K562 (cell line): ENCODE data around the gene CDKN2AIPNL. TPM values are rescaled to one million over a fixed set of nuclear protein-coding genes. Genes with fewer than 3 reads are reported as not detected.

ENCODE experiments used
- BCLAF1 ChIP-seq, 2 experiments: fragments of 450-650 bp in 1 of 2; IDR thresholded peaks; 2 replicates each; pipeline ENCODE4 v1.6.1; 2011 to 2017; ENCODE audit warnings: low read depth in 2 of 2, antibody characterized with exemption in 1 of 2, borderline replicate concordance in 1 of 2, low read length in 1 of 2, mild to moderate bottlenecking in 1 of 2, mixed read lengths in 1 of 2; ENCODE audit not compliant: control insufficient read depth in 1 of 2
- CBFA2T2 ChIP-seq: fragments of 450-650 bp; conservative IDR thresholded peaks from 2 replicates; pipeline ENCODE4 v1.6.1; 2017; ENCODE audit warnings: mild to moderate bottlenecking
- HDAC1 ChIP-seq, 2 experiments: fragments of 450-650 bp; IDR thresholded peaks; 2 replicates each; pipeline ENCODE4 v1.6.1; 2016 to 2017; ENCODE audit warnings: inconsistent platforms in 1 of 2, mild to moderate bottlenecking in 1 of 2, moderate library complexity in 1 of 2
- HMGXB4 ChIP-seq: sonication (generic); formaldehyde crosslinking; IDR thresholded peaks from 2 replicates; pipeline ENCODE4 v1.8.1; 2023; ENCODE audit warnings: mild to moderate bottlenecking, missing genetic modification reagents
- ILK ChIP-seq: fragments of 450-650 bp; IDR thresholded peaks from 2 replicates; pipeline ENCODE4 v1.6.1; 2016; ENCODE audit warnings: missing genetic modification characterization, low read depth, mild to moderate bottlenecking, missing compliant biosample characterization, moderate library complexity, borderline replicate concordance
- REST ChIP-seq, 2 experiments: fragments of 450-650 bp; formaldehyde crosslinking in 1 of 2; IDR thresholded peaks; 2 replicates each; pipeline versions ENCODE4 v1.4.0 to v1.6.1; 2014 to 2020; ENCODE audit warnings: mild to moderate bottlenecking in 2 of 2, borderline replicate concordance in 1 of 2, low read depth in 1 of 2
- TRIM28 ChIP-seq: fragments of 450-650 bp; IDR thresholded peaks from 2 replicates; pipeline ENCODE4 v1.6.1; 2017
- ZBTB33 ChIP-seq: sonication (generic); formaldehyde crosslinking; IDR thresholded peaks from 2 replicates; pipeline ENCODE4 v1.8.1; 2023; ENCODE audit warnings: mild to moderate bottlenecking, missing genetic modification reagents
- ZNF197 ChIP-seq: fragments of 200-800 bp; sonication (Bioruptor generic); IDR thresholded peaks from 2 replicates; pipeline ENCODE4 v1.6.1; 2016; ENCODE audit warnings: low read depth, missing genetic modification characterization, missing compliant biosample characterization
- ZNF699 ChIP-seq: fragments of 250-450 bp; sonication (Bioruptor Pico); IDR thresholded peaks from 2 replicates; pipeline ENCODE4 v1.8.0; 2021; ENCODE audit warnings: mild to moderate bottlenecking, moderate library complexity; ENCODE audit not compliant: insufficient replicate concordance
- polyA plus RNA-seq, 8 experiments: library from polyadenylated mRNA; depleted of rRNA in 4 of 8; stranded (reverse) in 5 of 8; unstranded in 3 of 8; fragments of >200 nt; fragmentation: Nextera tagmentation in 2 of 8; fragmentation: Illumina TruSeq in 1 of 8; extraction: Ambion mirVana in 2 of 8; extraction: Trizol in 1 of 8; gene quantifications; 2 replicates each; pipeline versions ENCODE4 v1.2.1 to v1.2.3, GENCODE V29; 2011 to 2014; ENCODE audit warnings: inconsistent platforms in 1 of 8, missing spikeins in 1 of 8
- total RNA-seq, 7 experiments: library from RNA; depleted of rRNA in 6 of 7; stranded (reverse); fragments of >200 nt in 6 of 7; fragmentation: Illumina TruSeq in 2 of 7; extraction: Trizol in 2 of 7; gene quantifications; 2 replicates each; pipeline versions ENCODE4 v1.2.1 to v1.2.3, GENCODE V29; 2011 to 2021; ENCODE audit warnings: low replicate concordance in 1 of 7

The CDKN2AIPNL gene
- total and polyA plus RNA-seq, 9 of the 15 experiments (the other 6 are each of a cell fraction or from before 2014, with no cell fraction given), result 19.9 to 46.9 (median 42.2) TPM

GRCh38 chr5:134411546-134412266 is at the start of gene CDKN2AIPNL (continued):
- TF ChIP-seq ZNF197, result peak; percentile 18; the same call in 1 of the 2 replicates
- no peak for TF ChIP-seq ZNF699 (CRISPR knock-in tag)
- TF ChIP-seq BCLAF1 (IDR thresholded peaks at IDR 0.05; ENCODE audit: borderline replicate concordance in 1 of 2, control insufficient read depth in 1 of 2, low read depth in 2 of 2, low read length in 1 of 2), result peak in 1 of 2 experiments; percentile 75; a peak in 1 of 4 replicates
- TF ChIP-seq CBFA2T2, result no peak
- TF ChIP-seq REST (IDR thresholded peaks at IDR 0.05; ENCODE audit: borderline replicate concordance), result peak; percentile 62; the same call in 1 of the 2 replicates
- 0 out of 2 replicates have a peak, but pooled peaks have one; percentile 36 for TF ChIP-seq REST (CRISPR knock-in tag; IDR thresholded peaks at IDR 0.05; ENCODE audit: low read depth)
- TF ChIP-seq TRIM28, result no peak
- TF ChIP-seq HDAC1 (IDR thresholded peaks at IDR 0.05), result peak in 1 of 2 experiments; percentile 60; a peak in 2 of 4 replicates
- no peak for TF ChIP-seq ILK
- peak; percentile 91 for TF ChIP-seq ZBTB33
- TF ChIP-seq HMGXB4 (CRISPR knock-in tag), result no peak; the same call in 1 of the 2 replicates
